Heart right ventricle (tissue), 16 donors: ENCODE results near the gene SCRT2. TPM values are rescaled to one million over a fixed set of nuclear protein-coding genes. Genes with fewer than 3 reads are reported as not detected.

Source experiments
- ATAC-seq, 8 donors: fragments of 200-7000 bp; cut with Tn5 transposase; one replicate each; pipeline ENCODE4 v1.9.1; 2020; ENCODE audit warnings: mild to moderate bottlenecking in 8 of 8, moderate library complexity in 8 of 8, moderate number of reproducible peaks in 1 of 8
- DNase-seq, 2 donors: peaks; one replicate each; pipeline ENCODE4 v3.0.0-alpha.2; 2020
- H3K27ac ChIP-seq, 10 donors: fragments of 200-600 bp; sonication (generic) in 2 of 10; one replicate each; pipeline versions ENCODE4 v1.5.0 to v1.8.0; 2020 to 2022; ENCODE audit warnings: mild to moderate bottlenecking in 3 of 10
- H3K27me3 ChIP-seq, 7 donors: fragments of 200-600 bp; one replicate each; pipeline ENCODE4 v1.8.0; 2021 to 2022; ENCODE audit warnings: mild to moderate bottlenecking in 2 of 7
- H3K36me3 ChIP-seq, 9 donors: fragments of 200-600 bp; sonication (generic) in 1 of 9; one replicate each; pipeline versions ENCODE4 v1.5.0 to v1.8.0; 2020 to 2022; ENCODE audit warnings: mild to moderate bottlenecking in 2 of 9
- H3K4me1 ChIP-seq, 9 donors: fragments of 200-600 bp; sonication (generic) in 1 of 9; one replicate each; pipeline versions ENCODE4 v1.5.0 to v1.8.0; 2020 to 2022; ENCODE audit warnings: mild to moderate bottlenecking in 4 of 9
- H3K4me3 ChIP-seq, 10 donors: fragments of 200-600 bp; sonication (generic) in 2 of 10; one replicate each; pipeline versions ENCODE4 v1.5.0 to v1.8.0; 2020 to 2022; ENCODE audit warnings: mild to moderate bottlenecking in 7 of 10, moderate library complexity in 2 of 10
- H3K9me3 ChIP-seq, 11 donors: fragments of 200-600 bp in 10 of 11; sonication (generic) in 2 of 11; one replicate each; pipeline versions ENCODE4 v1.5.0 to v1.8.0; 2013 to 2022; ENCODE audit warnings: mild to moderate bottlenecking in 2 of 11, control low read depth in 1 of 11, moderate library complexity in 1 of 11
- WGBS, 2 donors: extraction: QIAGEN DNeasy Blood & Tissue Kit; methylation state at CpG; one replicate each; pipeline ENCODE4 v1.1.7; 2013; ENCODE audit warnings: inconsistent platforms in 1 of 2; 5-methylcytosine and 5-hydroxymethylcytosine counted together
- intact Hi-C, 10 donors: fragments of 100-400 bp; cut with DNase I; formaldehyde crosslinking; loops; one replicate each; pipeline versions ENCODE4 v1.11.1 to v1.14.2; 2022
- polyA plus RNA-seq, 2 donors: library from polyadenylated mRNA; stranded (reverse); fragments of 200-250 nt; gene quantifications; one replicate each; pipeline ENCODE4 v1.2.3, GENCODE V29; 2013
- total RNA-seq, 10 donors: library from RNA; stranded (reverse); fragmentation: NEBNext Ultra II Directional in 3 of 10; extraction: Animal tissue kit (Norgen Biotek cat#: 25700) in 3 of 10; gene quantifications; one replicate each; pipeline versions ENCODE4 v1.2.1 to v1.2.4, GENCODE V29; 2021 to 2023
- TF ChIP-seq, protein P1 (sequence below), 9 donors: fragments of 200-600 bp; sonication (generic) in 2 of 9; IDR thresholded peaks; one replicate each; pipeline versions ENCODE4 v1.5.0 to v1.8.0; 2021 to 2022; ENCODE audit warnings: antibody characterized with exemption in 9 of 9, mild to moderate bottlenecking in 5 of 9, moderate library complexity in 1 of 9
- donor health status: Arrhythmogenic right ventricular cardiomyopathy.
- donor health status: ischemic (EF 13 %, LVEDD 7.1; RV severe dilation, severe dysfunction).
- donor health status: healthy with polysubstance abuse.
- donor health status: DM: no; HTN: yes; CAD: no.
- donor health status: DM: no; HTN: no; CAD: no.
- donor health status: ischemic (EF 25% LVEDD 6.9; RV normal size, moderate dysfunction).
- donor health status: ischemic (EF 25% LVEDD 5.7; RV mildly dilated, moderate dysfunction).
- donor health status: healthy.
- donor health status: DM: yes; HTN: yes; CAD: no.
- donor health status: Ischemic cardiomyopathy.
- donor health status: ischemic (EF 35%, LVEDD 5.7; RV mildly dilated, moderate dysfunction).
- donor health status: nonischemic (EF 11% LVEDD 7.7; RV severe dilation, severe dysfunction).
- donor health status: DM: yes; HTN: yes; CAD: no.
- donor health status: PGD.
- donor health status: ischemic (EF 29% LVEDD 5.4; RV normal size, mild dysfunction).
- donor health status: nonischemic (EF 23%, LVEDD 6.1; RV moderate dilation, normal function).

Gene SCRT2
- total and polyA plus RNA-seq, 12 donors = not detected

DNA sequence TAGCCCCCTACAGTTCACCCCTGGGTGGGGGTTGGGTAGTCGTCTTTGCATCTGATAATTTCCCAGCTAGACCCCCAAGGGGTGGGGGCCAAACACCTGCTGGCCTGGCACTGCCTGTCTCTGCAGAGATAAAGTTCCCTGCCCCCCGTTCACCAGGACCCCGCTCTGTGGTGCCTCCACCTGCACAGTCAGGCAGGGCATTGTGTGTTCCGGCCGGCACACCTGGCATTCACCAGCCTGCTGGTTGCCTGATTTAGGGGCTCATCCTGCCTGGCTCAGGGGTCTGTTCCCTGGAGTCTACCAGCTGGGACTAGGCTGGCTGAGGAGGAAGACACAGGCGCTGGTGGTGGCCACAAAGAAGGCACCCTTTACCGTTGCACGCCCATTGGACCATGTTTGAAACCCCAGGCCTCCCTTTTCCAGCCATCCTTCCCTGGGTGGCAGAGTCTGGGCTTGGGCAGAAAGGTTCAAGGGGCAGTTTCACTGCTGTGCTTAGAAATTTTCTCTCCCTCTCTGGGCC is 30.8 kb upstream of the SCRT2 start:
- H3K4me3 ChIP-seq = no peak overlapping the region
- WGBS, 2 donors = 73 to 76% methylated on average over 8 of the region's 8 CpGs
- TF ChIP-seq, protein P1, sequence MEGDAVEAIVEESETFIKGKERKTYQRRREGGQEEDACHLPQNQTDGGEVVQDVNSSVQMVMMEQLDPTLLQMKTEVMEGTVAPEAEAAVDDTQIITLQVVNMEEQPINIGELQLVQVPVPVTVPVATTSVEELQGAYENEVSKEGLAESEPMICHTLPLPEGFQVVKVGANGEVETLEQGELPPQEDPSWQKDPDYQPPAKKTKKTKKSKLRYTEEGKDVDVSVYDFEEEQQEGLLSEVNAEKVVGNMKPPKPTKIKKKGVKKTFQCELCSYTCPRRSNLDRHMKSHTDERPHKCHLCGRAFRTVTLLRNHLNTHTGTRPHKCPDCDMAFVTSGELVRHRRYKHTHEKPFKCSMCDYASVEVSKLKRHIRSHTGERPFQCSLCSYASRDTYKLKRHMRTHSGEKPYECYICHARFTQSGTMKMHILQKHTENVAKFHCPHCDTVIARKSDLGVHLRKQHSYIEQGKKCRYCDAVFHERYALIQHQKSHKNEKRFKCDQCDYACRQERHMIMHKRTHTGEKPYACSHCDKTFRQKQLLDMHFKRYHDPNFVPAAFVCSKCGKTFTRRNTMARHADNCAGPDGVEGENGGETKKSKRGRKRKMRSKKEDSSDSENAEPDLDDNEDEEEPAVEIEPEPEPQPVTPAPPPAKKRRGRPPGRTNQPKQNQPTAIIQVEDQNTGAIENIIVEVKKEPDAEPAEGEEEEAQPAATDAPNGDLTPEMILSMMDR (IDR thresholded peaks at IDR 0.05) = no peak
- ATAC-seq (no peak), DNase-seq (no peak)
- no peaks in the 10 kb centered on the region for H3K36me3 ChIP-seq
- intact Hi-C loops = no loop called here
- peaks cover 0 to 38% (median 25%) of the 10 kb centered on the region in 7 donors for H3K27me3 ChIP-seq
- peaks cover 0 to 8% (median 0%) of the 10 kb centered on the region in 11 donors for H3K9me3 ChIP-seq
- no peak overlapping the region for H3K27ac ChIP-seq
- peaks cover 0 to 11% (median 4%) of the 10 kb centered on the region in 9 donors for H3K4me1 ChIP-seq

DNA sequence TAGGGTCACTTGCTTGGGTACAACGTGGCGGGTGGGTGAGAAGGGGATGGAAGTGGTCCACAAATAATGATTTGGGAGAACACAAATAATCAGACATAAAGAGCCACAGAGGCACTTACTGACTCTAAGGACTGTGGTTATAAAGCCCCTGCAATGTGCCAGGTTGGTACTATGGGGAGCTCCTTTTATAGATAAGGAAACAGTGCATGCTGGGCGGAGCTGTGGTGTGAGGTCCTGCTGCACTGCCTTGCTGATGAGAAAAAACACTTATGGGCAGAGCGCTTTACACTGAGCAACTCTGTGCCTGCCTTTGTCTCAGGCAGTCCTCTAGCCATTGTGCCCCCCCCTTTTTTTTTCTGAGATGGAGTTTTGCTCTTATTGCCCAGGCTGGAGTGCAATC is 29.1 kb upstream of the SCRT2 start:
- H3K4me1 ChIP-seq = peaks cover 0 to 20% (median 5%) of the 10 kb centered on the region in 9 donors
- intact Hi-C loops = loop anchor here in 1 of 10 donors (5.0 kb wide), 1 partner anchor 37 kb away; no protein-coding TSS in a partner anchor
- no peak overlapping the region for H3K4me3 ChIP-seq
- DNase-seq (no peak), ATAC-seq (no peak)
- TF ChIP-seq, protein P1 (IDR thresholded peaks at IDR 0.05) = no peak
- H3K27me3 ChIP-seq = peaks cover 0 to 21% (median 15%) of the 10 kb centered on the region in 7 donors
- H3K27ac ChIP-seq = no peak overlapping the region
- WGBS, 2 donors = 93% methylated on average over 4 of the region's 4 CpGs
- peaks cover 0 to 8% (median 0%) of the 10 kb centered on the region in 11 donors for H3K9me3 ChIP-seq
- H3K36me3 ChIP-seq = no peaks in the 10 kb centered on the region

DNA sequence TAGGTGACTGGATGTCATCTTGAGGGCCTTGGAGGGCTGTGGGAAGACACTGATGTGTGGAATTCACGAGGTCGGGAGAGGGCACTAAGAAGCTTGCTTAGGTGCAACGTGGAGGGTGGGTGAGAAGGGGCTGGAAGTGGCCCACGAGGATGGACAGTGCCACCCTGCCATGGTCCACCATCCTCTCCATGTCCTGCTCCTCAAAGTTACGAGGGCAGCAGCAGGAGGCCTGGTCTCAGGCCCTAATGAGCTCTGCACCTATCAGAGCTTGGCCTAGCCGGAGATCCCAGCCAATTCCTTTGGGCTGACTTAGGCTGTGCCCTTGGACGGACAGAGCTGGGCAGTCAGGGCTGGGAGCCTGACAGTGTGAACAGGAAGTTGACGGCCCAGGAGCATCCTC is 27.8 kb upstream of the SCRT2 start:
- TF ChIP-seq, protein P1 (IDR thresholded peaks at IDR 0.05) = no peak
- Histone ChIP-seq H3K27me3 (peaks cover 0 to 11% (median 2%) of the 10 kb centered on the region in 7 donors), H3K27ac (no peak overlapping the region), H3K9me3 (no peaks in the 10 kb centered on the region), H3K4me1 (peaks cover 0 to 23% (median 6%) of the 10 kb centered on the region in 9 donors), H3K4me3 (no peak overlapping the region), H3K36me3 (no peaks in the 10 kb centered on the region)
- intact Hi-C loops = loop anchor here in 1 of 10 donors (5.0 kb wide), 1 partner anchor 36 kb away; no protein-coding TSS in a partner anchor
- WGBS, 2 donors = 75 to 89% methylated on average over 8 of the region's 8 CpGs
- DNase-seq (no peak), ATAC-seq (no peak)

DNA sequence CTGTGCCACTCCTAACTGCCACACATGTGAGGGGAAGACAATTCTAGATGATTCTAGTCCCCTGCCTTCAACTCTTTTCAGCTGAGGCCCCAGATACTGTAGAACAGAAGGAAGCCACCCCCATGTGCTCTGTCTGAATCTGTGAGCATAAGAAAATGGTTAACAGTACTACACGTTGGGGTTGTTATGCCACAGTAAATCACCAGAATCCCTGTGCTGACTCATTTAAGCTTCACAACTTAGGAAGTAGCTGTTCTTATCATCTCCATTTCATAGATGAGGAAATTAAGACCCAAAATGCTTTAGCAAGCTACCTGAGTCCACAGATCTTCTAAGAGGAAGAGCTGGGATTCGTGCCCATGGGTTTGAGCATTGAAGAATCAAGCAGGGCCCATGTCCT is 27.4 kb upstream of the SCRT2 start:
- no peak overlapping the region for H3K27ac ChIP-seq
- DNase-seq (no peak), ATAC-seq (no peak)
- H3K4me1 ChIP-seq = peaks cover 0 to 23% (median 6%) of the 10 kb centered on the region in 9 donors
- H3K36me3 ChIP-seq = no peaks in the 10 kb centered on the region
- WGBS, 2 donors = 64 to 65% methylated on average over 2 of the region's 2 CpGs
- H3K9me3 ChIP-seq = no peaks in the 10 kb centered on the region
- TF ChIP-seq, protein P1 (IDR thresholded peaks at IDR 0.05) = no peak
- peaks cover 0 to 8% (median 0%) of the 10 kb centered on the region in 7 donors for H3K27me3 ChIP-seq
- H3K4me3 ChIP-seq = no peak overlapping the region
- intact Hi-C loops = loop anchor here in 1 of 10 donors (5.0 kb wide), 1 partner anchor 36 kb away; no protein-coding TSS in a partner anchor
